GM15510 (cell line): ENCODE data around the gene DGKB.

ENCODE experiments used
- POLR2A ChIP-seq: IDR thresholded peaks from 3 replicates; pipeline ENCODE4 v1.6.1; 2011; ENCODE audit warnings: borderline replicate concordance; ENCODE audit not compliant: insufficient read length; ENCODE audit errors: extremely low read depth

Gene DGKB

DNA sequence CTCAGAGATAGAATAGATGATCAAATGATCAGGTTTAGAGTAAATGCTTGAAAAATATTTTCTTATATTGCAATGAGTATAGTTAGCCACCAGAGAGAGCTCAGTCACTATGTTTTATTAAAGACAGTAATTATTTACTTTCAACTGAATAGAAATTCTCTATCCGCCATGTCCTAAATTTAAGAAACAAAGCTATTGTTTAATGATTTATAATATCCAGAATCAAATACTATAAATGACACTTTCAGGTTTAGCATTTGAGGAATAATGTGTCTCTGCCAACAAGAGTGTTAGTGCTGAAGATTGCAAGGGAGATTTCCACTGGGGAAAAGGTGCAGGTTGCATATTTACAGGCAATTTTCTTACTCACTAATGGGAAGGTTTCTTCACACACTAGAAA lies 184.7 kb downstream of the DGKB start:
- TF ChIP-seq POLR2A, result no peak

DNA sequence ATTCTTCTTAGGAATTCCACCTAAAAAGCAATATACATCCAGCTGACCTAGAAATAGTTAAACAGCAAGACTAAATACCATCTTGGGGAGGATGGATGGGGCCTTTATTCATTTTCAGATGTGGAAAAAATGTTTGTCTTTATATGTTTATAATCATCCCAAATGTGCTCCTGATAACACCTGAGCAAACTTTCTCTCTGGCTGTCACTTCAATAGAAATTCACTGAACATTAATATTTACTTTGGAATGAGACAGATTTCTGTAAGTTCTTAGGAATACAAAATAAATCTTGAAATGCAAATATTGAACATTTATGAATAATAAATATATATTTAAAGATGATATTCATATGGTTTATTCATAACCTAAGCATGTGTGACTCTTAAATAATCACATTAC lies 185.4 kb downstream of the DGKB start:
- no peak for TF ChIP-seq POLR2A

DNA sequence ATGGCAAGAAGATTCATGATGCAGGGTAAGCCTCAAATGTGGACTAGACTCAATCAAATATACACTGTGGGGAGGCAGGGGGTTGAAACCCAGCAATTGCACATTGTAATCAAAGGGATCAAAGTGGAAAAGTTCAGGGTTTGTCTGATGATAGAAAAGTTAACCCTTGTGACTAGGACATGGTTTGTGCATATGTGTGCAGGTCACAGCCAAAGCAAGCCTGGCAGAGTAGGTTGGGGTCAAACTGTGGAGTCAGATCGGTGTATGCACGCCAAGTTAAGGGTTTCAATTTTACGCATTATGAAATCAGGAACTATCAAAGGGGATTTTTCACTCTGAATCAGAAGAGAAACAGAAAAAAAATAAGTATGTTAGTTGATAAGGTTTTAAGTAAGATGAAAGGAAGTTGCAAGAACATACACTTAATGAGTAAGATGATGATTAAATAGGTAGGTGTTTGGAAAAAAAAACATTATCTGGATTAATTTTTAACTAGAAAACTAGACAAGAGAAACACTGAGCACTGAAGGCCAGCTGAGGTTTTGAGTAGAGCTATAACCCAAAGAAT lies 188.3 kb downstream of the DGKB start:
- no peak for TF ChIP-seq POLR2A

DNA sequence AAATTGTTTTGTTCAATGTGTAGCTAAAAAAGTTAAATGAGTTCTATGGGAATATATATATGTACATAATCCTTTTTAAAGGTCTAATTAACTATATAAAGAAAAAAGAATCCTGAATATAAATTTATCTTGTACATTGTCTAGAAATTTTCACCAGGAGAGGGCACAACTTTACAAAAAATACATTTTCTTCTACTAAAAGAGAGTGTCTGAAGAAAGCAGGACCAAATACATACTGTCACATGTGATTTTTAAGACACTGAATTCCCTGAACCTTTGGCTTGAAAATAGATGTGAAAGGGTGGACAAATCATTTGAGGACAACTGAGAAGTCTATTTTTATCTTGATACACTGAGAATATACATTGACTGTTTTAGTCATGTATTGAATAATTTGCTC lies 204.3 kb downstream of the DGKB start:
- TF ChIP-seq POLR2A, result no peak

DNA sequence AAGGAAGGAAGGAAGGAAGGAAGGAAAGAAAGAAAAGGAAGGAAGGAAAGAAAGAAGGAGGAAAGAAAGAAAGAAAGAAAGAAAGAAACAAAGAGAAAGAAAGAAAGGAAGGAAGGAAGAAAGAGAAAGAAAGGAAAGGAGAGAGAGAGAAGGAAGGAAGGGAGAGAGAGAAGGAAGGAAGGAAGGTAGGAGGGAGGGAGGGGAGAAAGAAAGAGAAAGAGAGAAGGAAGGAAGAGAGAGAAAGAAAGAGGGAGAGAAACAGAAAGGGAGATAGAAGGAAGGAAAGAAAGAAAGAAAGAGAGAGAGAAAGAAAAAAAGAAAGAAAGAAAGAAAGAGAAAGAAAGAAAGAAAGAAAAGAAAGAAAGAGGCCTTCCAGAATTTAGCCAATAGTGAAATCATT lies 204.9 kb downstream of the DGKB start:
- no peak for TF ChIP-seq POLR2A

DNA sequence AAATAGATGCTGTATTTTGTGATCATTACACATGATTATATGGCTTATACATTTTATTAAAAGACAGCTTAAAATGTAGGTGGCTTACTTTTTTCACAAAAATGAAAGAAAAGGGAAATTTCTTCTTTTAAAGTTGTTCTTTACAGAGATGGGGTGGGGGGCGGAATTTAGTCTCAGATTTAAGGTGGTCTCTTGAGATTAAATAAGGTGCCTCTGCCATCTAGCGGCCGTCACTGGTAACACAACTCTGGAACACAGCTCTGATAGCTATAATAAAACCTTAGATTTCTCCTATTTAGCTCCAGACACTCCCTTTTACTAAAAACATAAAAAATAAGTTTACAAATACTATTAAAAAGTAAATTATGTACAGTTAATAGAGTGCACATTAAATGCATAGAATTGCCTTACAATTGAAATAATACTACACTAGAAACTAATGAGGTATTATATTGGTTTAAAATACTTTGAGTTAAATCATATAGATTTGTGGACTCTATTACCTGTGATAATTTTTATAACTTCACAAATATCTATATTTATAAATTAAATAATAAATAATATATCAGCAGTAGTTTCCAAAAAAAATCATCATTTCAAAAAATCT lies 210.9 kb downstream of the DGKB start:
- TF ChIP-seq POLR2A, result no peak

DNA sequence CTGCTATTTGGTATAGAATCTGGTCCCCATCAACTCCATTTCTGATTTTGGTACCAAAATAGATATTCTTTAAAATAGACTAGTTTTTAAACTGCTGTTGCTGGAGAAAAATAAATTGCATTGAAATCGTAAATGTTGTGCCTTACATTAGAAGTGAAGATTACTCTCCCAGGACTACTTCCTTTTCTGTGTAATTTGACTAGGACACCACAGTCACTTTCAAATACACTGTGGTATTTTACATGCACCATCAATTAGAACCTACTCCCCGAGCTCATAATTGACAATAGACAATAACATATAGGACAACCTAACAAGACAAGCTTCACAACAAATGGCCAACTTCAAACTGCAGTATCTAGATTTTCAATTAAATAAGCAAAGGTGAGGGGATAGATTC lies 211.5 kb downstream of the DGKB start:
- no peak for TF ChIP-seq POLR2A

DNA sequence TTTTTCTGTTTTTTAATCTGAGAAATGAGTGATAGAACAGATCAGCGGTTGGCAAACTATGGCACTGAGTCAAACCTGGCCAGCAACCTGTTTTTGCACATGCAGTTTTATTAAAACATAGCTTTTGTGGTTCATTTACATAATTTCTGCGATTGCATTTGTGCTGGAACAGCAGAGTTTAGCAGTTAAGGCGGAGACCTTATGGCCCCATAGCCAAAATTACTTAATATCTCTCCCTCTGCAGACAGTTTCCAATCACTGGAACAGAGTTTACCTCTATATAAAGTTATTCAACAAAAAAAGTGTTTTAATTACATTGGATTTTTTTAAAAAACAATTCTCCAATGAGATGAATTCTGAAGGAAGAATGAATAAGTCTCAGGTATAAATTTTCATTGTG lies 212.1 kb downstream of the DGKB start:
- no peak for TF ChIP-seq POLR2A

DNA sequence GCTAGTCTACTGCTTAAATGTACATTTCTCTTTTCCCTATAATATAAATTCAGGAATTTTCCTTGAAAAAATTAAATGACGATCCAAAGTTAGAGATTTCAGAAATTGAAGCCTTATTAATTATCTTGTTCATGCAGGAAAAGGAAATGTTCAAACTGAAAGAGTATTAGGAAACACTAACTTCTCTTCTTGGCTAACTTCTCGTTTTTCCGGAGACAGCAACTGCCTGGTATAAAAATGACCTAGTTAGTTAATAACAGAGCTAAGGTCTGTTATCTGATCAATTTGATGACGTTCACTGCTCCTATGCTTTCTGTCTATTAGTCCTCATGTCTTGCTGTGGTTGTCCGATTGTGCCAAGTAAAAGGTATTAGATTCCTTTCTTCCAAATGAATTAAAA lies 212.5 kb downstream of the DGKB start:
- no peak for TF ChIP-seq POLR2A

DNA sequence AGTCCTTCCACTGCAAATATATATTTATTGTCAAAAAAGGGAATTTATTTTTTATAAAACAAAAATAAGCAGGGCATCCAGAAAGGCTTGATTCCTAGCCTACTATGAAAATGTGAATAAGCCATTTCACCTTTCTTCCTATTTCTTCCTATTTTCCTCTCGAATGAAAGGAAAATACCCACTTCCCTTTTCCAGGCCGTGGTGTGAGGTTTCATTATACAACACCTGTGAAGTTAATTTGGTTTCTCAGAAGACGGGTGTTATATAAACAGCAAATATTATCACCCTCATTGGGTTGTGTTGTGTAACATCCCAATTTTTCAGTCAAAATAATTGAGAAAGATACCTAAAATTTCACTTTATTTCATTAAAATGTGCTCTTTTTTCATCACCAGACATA lies 214.3 kb downstream of the DGKB start:
- no peak for TF ChIP-seq POLR2A

DNA sequence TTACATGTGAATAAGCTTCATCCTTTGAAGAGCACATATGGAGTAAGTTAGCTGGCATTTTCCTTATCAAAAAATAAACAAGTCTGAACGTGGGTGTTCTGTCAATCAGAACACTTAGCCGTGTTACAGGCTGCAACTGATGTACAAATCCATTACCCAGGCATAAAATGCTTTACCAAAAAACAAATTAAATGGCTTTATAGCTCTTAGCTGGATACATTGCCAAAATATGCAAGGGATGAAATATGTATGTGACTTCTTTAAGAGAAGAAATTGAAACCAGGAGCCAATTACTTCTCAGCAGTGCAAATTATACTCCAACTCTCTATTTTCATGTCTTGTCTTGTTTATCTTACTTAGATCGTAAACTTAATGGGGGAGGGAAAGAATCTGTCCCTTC lies 214.8 kb downstream of the DGKB start:
- TF ChIP-seq POLR2A, result no peak

DNA sequence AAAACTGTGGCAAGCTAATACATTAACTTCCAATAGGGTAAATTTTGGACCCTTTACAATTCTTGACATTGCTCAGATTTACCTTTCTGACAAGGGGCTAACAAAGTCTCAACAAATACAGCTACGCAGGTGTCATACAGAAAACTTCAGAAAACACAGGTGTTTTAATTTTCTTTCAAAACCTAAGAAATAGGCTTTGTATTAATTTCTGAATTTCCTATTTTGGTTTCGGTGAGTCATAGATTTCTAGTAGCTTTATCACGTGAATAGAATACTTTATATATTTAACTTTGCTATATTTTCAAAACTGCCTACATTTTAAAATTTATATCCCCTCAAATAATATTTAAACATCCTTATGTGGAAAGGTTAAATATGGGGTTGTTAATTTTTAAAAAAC lies 215.3 kb downstream of the DGKB start:
- no peak for TF ChIP-seq POLR2A

DNA sequence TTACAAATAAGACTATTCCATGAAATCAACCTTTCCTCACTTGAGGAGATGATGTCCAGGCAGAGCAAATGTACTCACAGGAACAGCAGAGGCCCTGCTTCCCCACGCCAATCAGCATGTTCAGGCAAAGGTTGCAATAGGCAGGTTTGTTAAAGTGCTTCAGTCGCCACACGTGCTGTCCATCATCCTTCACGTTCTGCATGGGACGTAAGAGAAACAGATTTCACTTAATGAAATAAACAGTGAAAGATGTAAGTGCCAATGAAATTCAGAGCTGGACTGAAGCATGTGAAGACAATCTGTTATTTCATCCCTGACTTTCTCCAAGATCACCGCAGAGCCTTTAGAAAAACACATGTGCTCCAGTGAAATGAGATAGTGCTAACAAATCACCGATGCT lies 217.4 kb downstream of the DGKB start:
- TF ChIP-seq POLR2A, result no peak

DNA sequence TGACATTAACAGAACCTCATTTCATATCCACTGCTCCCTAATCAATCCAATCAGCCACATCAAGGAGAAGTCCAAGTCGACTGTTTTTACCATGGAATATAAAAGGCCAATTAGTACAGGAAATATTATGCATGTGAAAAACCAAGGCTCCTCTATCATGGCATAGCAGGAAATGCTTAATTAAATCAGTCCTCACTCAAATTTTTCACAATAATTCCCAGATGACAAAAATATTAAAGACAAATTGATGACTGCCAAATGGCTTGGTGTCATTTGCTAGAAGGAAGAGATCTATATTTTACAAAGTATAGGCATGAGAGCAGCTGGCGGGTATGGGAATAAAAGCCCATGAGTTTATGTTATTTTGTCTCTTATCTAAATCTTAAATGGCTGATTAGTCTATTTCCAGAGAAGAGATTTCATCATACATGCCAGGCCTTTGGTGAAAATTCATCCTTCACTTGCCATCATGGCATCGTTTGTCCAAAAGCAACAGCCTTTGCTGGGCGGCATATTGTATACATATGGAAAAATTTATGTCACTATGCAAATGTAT lies 219.6 kb downstream of the DGKB start:
- no peak for TF ChIP-seq POLR2A

DNA sequence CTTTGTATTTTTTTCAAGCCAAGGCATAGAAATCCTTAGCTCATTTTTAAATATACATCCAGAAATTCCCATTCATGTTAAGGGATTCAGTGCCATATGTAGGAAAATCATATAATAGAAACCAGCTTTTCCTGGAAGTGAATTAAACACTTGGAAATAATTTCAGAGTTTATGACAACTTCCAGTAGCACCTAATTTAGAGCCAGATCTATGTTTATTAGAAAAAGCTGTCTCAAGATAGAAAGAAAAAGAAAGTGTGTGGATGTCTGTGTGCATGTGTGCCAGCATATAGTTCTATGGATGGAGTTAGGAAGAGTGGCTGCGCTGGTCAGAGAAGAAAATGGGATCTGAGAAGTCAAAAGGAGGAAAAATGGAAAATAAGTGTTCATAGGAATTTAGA lies 225.7 kb downstream of the DGKB start:
- TF ChIP-seq POLR2A, result no peak

DNA sequence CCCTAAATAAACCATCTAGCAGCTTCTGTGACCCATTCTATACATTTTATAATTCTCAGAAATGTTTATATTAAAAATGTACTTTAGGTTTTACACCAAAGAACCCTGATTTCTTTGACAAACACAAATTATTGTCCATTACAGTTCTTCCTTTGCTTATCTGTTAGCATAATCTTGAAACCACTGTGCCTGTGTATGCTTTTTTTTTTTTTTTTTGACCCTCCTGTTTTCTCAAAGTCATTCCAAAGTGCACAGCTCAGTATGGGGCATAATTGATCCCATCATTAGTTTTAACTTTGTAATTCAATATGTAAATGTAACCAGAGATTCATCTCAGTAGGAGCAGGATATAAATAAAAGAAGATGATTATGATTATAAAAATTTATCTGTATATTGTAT lies 229.3 kb downstream of the DGKB start:
- no peak for TF ChIP-seq POLR2A
